GM23338 (cell line): ENCODE measurements around the gene TRIP4. TPM values are rescaled to one million over a fixed set of nuclear protein-coding genes. Genes with fewer than 3 reads are reported as not detected.
"Not testable (repeated sequence)": the region's sequence is repeated elsewhere in the genome, so short reads cannot be mapped to it uniquely, and the experiment has no call there.

Experiments
- ATAC-seq: fragments of 200-7000 bp; cut with Tn5 transposase; 3 replicates; pipeline ENCODE4 v1.9.1; 2020
- DNase-seq: peaks from one replicate; pipeline ENCODE4 v3.0.0-alpha.2; 2015; ENCODE audit warnings: low spot score
- H2AFZ ChIP-seq: fragments of 200-600 bp; sonication (generic); 2 replicates; pipeline ENCODE4 v1.8.0; 2016; ENCODE audit warnings: antibody characterized with exemption, mild to moderate bottlenecking, moderate library complexity
- H3F3A ChIP-seq: fragments of 200-600 bp; sonication (generic); replicated peaks from 2 replicates; pipeline ENCODE4 v1.8.0; 2017; ENCODE audit warnings: antibody characterized with exemption, mixed run types, low read depth
- H3K27ac ChIP-seq: fragments of 200-600 bp; sonication (generic); 2 replicates; pipeline ENCODE4 v1.6.1; 2016; ENCODE audit warnings: low read depth
- H3K27me3 ChIP-seq: fragments of 200-600 bp; sonication (generic); 2 replicates; pipeline ENCODE4 v1.8.0; 2016; ENCODE audit warnings: mild to moderate bottlenecking, mixed run types, moderate library complexity; ENCODE audit not compliant: insufficient read depth
- H3K36me3 ChIP-seq: fragments of 200-600 bp; sonication (generic); 2 replicates; pipeline ENCODE4 v1.8.0; 2016; ENCODE audit warnings: mild to moderate bottlenecking; ENCODE audit not compliant: insufficient read depth
- H3K4me1 ChIP-seq: fragments of 200-600 bp; sonication (generic); 2 replicates; pipeline ENCODE4 v1.8.0; 2016; ENCODE audit warnings: mild to moderate bottlenecking, moderate library complexity; ENCODE audit not compliant: insufficient read depth
- H3K4me2 ChIP-seq: fragments of 200-600 bp; sonication (generic); 2 replicates; pipeline ENCODE4 v1.7.1; 2017; ENCODE audit warnings: mixed run types
- H3K4me3 ChIP-seq: fragments of 200-600 bp; sonication (generic); 2 replicates; pipeline ENCODE4 v1.6.1; 2016; ENCODE audit warnings: mixed run types
- H3K79me2 ChIP-seq: fragments of 200-600 bp; sonication (generic); replicated peaks from 2 replicates; pipeline ENCODE4 v1.8.0; 2017; ENCODE audit warnings: mild to moderate bottlenecking; ENCODE audit not compliant: insufficient read depth
- H3K9me2 ChIP-seq: fragments of 200-600 bp; sonication (generic); 2 replicates; pipeline ENCODE4 v1.8.0; 2017; ENCODE audit not compliant: insufficient read depth
- H4K20me1 ChIP-seq: fragments of 200-600 bp; sonication (generic); replicated peaks from 2 replicates; pipeline ENCODE4 v1.8.0; 2017; ENCODE audit warnings: mild to moderate bottlenecking; ENCODE audit not compliant: insufficient read depth
- H3K27ac Mint-ChIP-seq: 2 replicates; pipeline ENCODE4 v1.8.0; 2020; ENCODE audit warnings: inconsistent platforms, mild to moderate bottlenecking, moderate library complexity, mixed read lengths
- H3K27me3 Mint-ChIP-seq: 3 replicates; pipeline ENCODE4 v1.8.0; 2022; ENCODE audit warnings: low read depth, mild to moderate bottlenecking, moderate library complexity, mixed read lengths, inconsistent platforms; ENCODE audit not compliant: insufficient read depth, poor library complexity
- H3K36me3 Mint-ChIP-seq: 3 replicates; pipeline ENCODE4 v1.8.0; 2021; ENCODE audit warnings: low read depth, mild to moderate bottlenecking, inconsistent platforms, moderate library complexity, mixed read lengths
- H3K4me1 Mint-ChIP-seq: 3 replicates; pipeline ENCODE4 v1.8.0; 2020; ENCODE audit warnings: mild to moderate bottlenecking, inconsistent platforms, mixed read lengths
- H3K4me3 Mint-ChIP-seq: 3 replicates; pipeline ENCODE4 v1.8.0; 2021; ENCODE audit warnings: moderate library complexity, mild to moderate bottlenecking, inconsistent platforms, mixed read lengths
- H3K9me3 Mint-ChIP-seq: 3 replicates; pipeline ENCODE4 v1.8.0; 2020; ENCODE audit warnings: moderate library complexity, mild to moderate bottlenecking, inconsistent platforms, mixed read lengths
- CREB1 ChIP-seq: fragments of 250-450 bp; sonication (Bioruptor Pico); IDR thresholded peaks from 2 replicates; pipeline ENCODE4 v1.5.0; 2020; ENCODE audit warnings: low read depth, mild to moderate bottlenecking, moderate library complexity
- CTCF ChIP-seq, 2 experiments: fragments of 200-600 bp in 1 of 2; sonication (generic) in 1 of 2; conservative IDR thresholded peaks; 2 replicates each; pipeline versions ENCODE4 v1.5.1 to v1.6.1; 2016 to 2017; ENCODE audit warnings: antibody characterized with exemption in 2 of 2, low read depth in 2 of 2, mild to moderate bottlenecking in 2 of 2, moderate library complexity in 1 of 2
- EZH2 ChIP-seq: fragments of 200-600 bp; sonication (generic); IDR thresholded peaks from one replicate; pipeline ENCODE4 v1.8.0; 2017; ENCODE audit warnings: antibody characterized with exemption, mild to moderate bottlenecking, low read depth; ENCODE audit not compliant: unreplicated experiment
- EZH2phosphoT487 ChIP-seq: fragments of 200-600 bp; sonication (generic); IDR thresholded peaks from one replicate; pipeline ENCODE4 v1.8.1; 2018; ENCODE audit warnings: antibody characterized with exemption; ENCODE audit not compliant: unreplicated experiment
- JUNB ChIP-seq: IDR thresholded peaks from one replicate; pipeline ENCODE4 v1.6.1; 2016; ENCODE audit warnings: antibody characterized with exemption; ENCODE audit not compliant: unreplicated experiment
- NANOG ChIP-seq: IDR thresholded peaks from 2 replicates; pipeline ENCODE4 v1.6.1; 2016; ENCODE audit warnings: antibody characterized with exemption, borderline replicate concordance
- STAT1 ChIP-seq: IDR thresholded peaks from one replicate; pipeline ENCODE4 v1.6.1; 2016; ENCODE audit warnings: antibody characterized with exemption; ENCODE audit not compliant: unreplicated experiment
- ZNF331 ChIP-seq: fragments of 250-450 bp; sonication (Bioruptor Pico); IDR thresholded peaks from 2 replicates; pipeline ENCODE4 v1.5.0; 2020; ENCODE audit warnings: low read depth, mild to moderate bottlenecking, moderate library complexity
- polyA plus RNA-seq: library from polyadenylated mRNA; unstranded; fragments of >200 nt; fragmentation: Nextera tagmentation; extraction: Ambion mirVana; gene quantifications from 2 replicates; pipeline ENCODE4 v1.2.1, GENCODE V29; 2016
- total RNA-seq: library from RNA; depleted of rRNA; stranded (reverse); fragments of >200 nt; shearing (Covaris generic); gene quantifications from 2 replicates; pipeline ENCODE4 v1.2.3, GENCODE V29; 2014
- TF ChIP-seq, protein P1 (sequence below): IDR thresholded peaks from one replicate; pipeline ENCODE4 v1.6.1; 2018; ENCODE audit warnings: antibody characterized with exemption; ENCODE audit not compliant: unreplicated experiment

Gene TRIP4
- total and polyA plus RNA-seq, 2 experiments from 2014 or later = 10.3 to 16.0 TPM

- TF ChIP-seq, protein P1, sequence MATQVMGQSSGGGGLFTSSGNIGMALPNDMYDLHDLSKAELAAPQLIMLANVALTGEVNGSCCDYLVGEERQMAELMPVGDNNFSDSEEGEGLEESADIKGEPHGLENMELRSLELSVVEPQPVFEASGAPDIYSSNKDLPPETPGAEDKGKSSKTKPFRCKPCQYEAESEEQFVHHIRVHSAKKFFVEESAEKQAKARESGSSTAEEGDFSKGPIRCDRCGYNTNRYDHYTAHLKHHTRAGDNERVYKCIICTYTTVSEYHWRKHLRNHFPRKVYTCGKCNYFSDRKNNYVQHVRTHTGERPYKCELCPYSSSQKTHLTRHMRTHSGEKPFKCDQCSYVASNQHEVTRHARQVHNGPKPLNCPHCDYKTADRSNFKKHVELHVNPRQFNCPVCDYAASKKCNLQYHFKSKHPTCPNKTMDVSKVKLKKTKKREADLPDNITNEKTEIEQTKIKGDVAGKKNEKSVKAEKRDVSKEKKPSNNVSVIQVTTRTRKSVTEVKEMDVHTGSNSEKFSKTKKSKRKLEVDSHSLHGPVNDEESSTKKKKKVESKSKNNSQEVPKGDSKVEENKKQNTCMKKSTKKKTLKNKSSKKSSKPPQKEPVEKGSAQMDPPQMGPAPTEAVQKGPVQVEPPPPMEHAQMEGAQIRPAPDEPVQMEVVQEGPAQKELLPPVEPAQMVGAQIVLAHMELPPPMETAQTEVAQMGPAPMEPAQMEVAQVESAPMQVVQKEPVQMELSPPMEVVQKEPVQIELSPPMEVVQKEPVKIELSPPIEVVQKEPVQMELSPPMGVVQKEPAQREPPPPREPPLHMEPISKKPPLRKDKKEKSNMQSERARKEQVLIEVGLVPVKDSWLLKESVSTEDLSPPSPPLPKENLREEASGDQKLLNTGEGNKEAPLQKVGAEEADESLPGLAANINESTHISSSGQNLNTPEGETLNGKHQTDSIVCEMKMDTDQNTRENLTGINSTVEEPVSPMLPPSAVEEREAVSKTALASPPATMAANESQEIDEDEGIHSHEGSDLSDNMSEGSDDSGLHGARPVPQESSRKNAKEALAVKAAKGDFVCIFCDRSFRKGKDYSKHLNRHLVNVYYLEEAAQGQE = no peak
- TF ChIP-seq CTCF (conservative IDR thresholded peaks at IDR 0.05; ENCODE audit: low read depth in 2 of 2) (no peak), EZH2 (no peak)
Measured at GRCh38 chr15:64361259-64361658, 26.4 kb upstream of the TRIP4 start (continued).

GRCh38 chr15:64369078-64369607 is 18.5 kb upstream of the TRIP4 start:
- Mint-ChIP-seq H3K9me3 (no peaks in the 10 kb centered on the region), H3K36me3 (peaks cover 32% of the 10 kb centered on the region; the same call in 2 of the 3 replicates), H3K27me3 (no peaks in the 10 kb centered on the region), H3K4me3 (no peak overlapping the region), H3K27ac (no peak overlapping the region), H3K4me1 (no peaks in the 10 kb centered on the region)
- H3K27ac ChIP-seq = no peak overlapping the region
- H3K27me3 ChIP-seq = no peaks in the 10 kb centered on the region
- no peaks in the 10 kb centered on the region; the same call in 1 of the 2 replicates for H4K20me1 ChIP-seq
- no peaks in the 10 kb centered on the region for H3K9me2 ChIP-seq
- TF ChIP-seq EZH2phosphoT487 (no peak), CREB1 (CRISPR knock-in tag) (no peak), NANOG (no peak), STAT1 (no peak), EZH2 (no peak), JUNB (no peak), ZNF331 (CRISPR knock-in tag) (no peak)
- TF ChIP-seq, protein P1 = no peak
- no peaks in the 10 kb centered on the region for H3K4me1 ChIP-seq
- H2AFZ ChIP-seq = no peak overlapping the region
- ATAC-seq = no peak
- DNase-seq = no peak
- H3F3A ChIP-seq = 0 out of 2 replicates have a peak, but pooled peaks cover 4% of the 10 kb centered on the region
- H3K4me2 ChIP-seq = no peak overlapping the region
- H3K4me3 ChIP-seq = no peak overlapping the region
- H3K36me3 ChIP-seq = no peaks in the 10 kb centered on the region
- H3K79me2 ChIP-seq = no peaks in the 10 kb centered on the region

DNA sequence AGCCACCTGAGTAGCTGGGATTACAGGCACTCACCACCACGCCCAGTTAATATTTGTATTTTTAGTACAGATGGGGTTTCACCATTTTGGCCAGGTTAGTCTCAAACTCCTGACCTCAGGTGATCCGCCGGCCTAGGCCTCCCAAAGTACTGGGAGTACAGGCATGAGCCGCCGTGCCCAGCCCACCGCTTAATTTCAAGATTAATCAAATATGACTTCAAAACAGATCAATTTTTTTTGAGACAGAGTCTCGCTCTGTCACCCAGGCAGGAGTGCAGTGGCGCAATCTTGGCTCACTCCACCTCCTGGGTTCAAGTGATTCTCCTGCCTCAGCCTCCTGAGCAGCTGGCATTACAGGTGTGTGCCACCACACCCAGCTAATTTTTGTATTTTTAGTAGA is 16.3 kb upstream of the TRIP4 start:
- not testable (repeated sequence) for H3K4me3 Mint-ChIP-seq, H2AFZ ChIP-seq, H3K27ac Mint-ChIP-seq, H3K9me3 Mint-ChIP-seq, H3K27ac ChIP-seq, H3K9me2 ChIP-seq, H3K4me1 ChIP-seq, H3K4me1 Mint-ChIP-seq, H3K4me3 ChIP-seq, H3K79me2 ChIP-seq, DNase-seq, H3K27me3 Mint-ChIP-seq, H3K4me2 ChIP-seq, ATAC-seq, H4K20me1 ChIP-seq, H3K36me3 ChIP-seq, H3F3A ChIP-seq, H3K27me3 ChIP-seq
- peaks cover 43% of the 10 kb centered on the region; the same call in 2 of the 3 replicates for H3K36me3 Mint-ChIP-seq
